Renal cortex interstitium (tissue), 11 donors: Measurements from ENCODE around the gene MMUT. TPM values are rescaled to one million over a fixed set of nuclear protein-coding genes. Genes with fewer than 3 reads are reported as not detected.
A peak's percentile ranks its signal among the peaks of the same experiment; 100 is the strongest.
"Not testable (repeated sequence)": the region's sequence is repeated elsewhere in the genome, so short reads cannot be mapped to it uniquely, and the experiment has no call there.

Experiments
- DNase-seq, 11 donors: peaks; one replicate each; pipeline ENCODE4 v3.0.0-alpha.2; 2013; ENCODE audit warnings: low read depth in 9 of 11, low spot score in 4 of 11; ENCODE audit errors: extremely low read depth in 1 of 11
- polyA plus RNA-seq, 3 donors: library from polyadenylated mRNA; unstranded; fragments of 120-200 nt; gene quantifications; one replicate each; pipeline ENCODE4 v1.2.1, GENCODE V29; 2013; ENCODE audit not compliant: insufficient read length in 3 of 3

The MMUT gene
- polyA plus RNA-seq, 3 donors, result 43.5 to 54.8 (median 47.0) TPM

- DNase-seq, result no peak
Measured at GRCh38 chr6:49457771-49458170, 5.3 kb downstream of the MMUT start.

GRCh38 chr6:49454787-49455709, 8.0 kb downstream of the MMUT start:
- no peak for DNase-seq

DNA sequence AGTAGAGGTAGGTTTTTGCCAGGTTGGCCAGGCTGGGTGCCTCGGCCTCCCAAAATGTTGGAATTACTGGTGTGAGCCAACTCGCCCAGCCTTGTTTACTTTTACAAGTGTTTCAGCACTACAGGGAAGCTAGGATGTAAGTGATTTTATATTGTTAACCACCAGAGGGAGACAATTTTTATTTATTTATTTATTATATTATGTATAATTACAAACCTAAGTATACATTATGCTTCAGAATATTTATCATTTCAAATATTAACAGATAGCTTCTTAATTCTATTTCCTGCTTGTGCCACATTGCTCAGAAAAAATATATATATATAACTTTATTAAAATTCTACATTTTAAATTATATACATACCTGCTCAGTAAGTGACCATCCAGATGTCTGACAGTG, 9.8 kb downstream of the MMUT start:
- no peak for DNase-seq

- DNase-seq, result no peak
Measured at GRCh38 chr6:49430866-49431265, 32.2 kb downstream of the MMUT start.

- DNase-seq, result no peak
Measured at GRCh38 chr6:49430187-49430586, 32.9 kb downstream of the MMUT start.

DNA sequence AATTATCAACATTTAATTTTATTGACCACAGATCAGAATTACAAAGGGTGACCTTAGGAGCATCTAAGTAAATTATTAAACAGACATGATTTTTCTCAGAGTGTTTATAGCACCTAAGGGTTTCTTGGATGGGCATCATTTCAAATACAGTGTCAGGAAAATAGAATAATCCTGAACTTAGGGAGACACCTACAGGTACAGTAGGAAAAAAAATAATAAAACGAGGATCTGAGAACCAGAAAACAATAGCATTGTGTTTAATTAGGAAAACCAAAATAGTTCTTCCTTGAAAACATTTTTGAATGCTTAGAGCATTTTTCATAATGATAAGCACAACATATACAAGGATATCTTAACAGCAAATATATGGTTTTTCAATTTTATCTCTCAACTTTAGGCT, 39.2 kb downstream of the MMUT start:
- no peak for DNase-seq

DNA sequence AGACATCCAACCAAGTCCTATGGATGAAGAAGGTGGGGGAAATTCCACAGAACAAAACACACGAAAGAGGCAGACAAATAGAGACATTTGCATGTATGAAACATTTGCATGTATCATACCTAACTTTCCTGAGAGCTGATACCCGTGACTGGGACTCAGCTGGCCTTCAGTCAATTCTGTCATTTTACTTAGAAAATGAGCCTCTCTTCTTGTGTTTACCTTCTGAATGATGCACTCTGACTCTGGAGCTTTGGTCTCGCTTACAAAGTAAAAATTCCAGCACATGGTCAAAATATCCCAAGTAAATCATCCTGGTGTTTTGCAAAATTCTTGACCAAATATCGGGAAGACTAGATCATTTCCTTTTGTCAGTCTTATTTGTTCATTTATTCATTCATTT, 46.9 kb downstream of the MMUT start:
- DNase-seq, result no peak

- DNase-seq, result no peak
Measured at GRCh38 chr6:49415358-49415757, 47.7 kb downstream of the MMUT start.

- DNase-seq, result no peak
Measured at GRCh38 chr6:49410564-49410963, 52.5 kb downstream of the MMUT start.

GRCh38 chr6:49409951-49410542, 53.0 kb downstream of the MMUT start:
- DNase-seq, result peak; percentile 29 to 72 (median 58)

DNA sequence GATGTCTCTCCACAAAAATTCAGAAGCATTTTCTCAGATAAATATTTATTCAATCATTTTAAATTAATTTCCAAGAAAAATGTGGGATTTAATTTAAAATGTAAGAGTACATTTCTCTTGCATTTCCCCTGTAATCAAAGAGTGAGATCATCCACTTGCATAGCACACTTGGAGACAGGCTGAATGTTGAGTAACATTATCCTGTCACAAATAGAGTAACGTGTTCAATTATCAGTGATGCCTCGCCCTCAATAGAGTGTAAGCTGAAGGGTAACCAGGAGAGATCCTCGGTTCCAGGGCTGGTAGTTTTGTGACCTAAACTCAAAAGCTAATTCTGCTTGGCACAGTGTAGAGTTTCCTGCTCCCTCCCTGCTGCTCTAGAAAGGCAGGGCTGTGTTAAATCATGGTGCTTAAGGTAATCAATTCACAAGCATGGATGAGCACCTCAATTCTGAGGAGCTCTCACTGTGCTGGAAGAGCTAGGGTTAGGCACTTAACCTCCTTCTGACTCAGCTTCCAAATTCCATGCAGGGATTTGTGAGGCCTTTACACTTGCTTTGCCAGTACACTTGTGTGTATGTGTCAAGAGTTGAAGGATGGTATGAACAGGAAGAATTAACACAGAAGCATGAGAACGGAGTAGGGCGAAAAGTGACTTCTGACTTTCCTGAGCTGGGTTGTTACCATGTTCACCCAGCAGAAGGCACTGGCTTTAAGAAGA, 56.6 kb downstream of the MMUT start:
- no peak for DNase-seq

DNA sequence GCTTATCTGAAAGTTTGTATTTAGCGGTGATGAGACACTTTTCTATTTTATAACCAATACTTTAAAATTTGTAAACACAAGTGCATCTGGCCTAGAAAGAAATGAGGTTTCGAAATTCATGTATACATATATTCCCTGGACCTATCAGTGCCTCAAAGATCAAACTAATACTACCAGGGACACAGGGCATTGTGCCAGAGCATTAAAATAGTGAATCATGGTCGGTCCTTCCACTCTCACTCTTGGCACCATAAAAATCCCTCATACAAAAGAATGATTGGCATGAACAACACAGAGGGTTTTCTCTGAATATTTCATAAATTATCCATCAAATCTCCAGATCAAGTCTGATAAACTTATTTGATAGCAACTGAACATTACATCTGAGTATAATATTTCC, 62.0 kb downstream of the MMUT start:
- no peak for DNase-seq

GRCh38 chr6:49386667-49387508, 76.2 kb downstream of the MMUT start:
- DNase-seq, result not testable (repeated sequence)

DNA sequence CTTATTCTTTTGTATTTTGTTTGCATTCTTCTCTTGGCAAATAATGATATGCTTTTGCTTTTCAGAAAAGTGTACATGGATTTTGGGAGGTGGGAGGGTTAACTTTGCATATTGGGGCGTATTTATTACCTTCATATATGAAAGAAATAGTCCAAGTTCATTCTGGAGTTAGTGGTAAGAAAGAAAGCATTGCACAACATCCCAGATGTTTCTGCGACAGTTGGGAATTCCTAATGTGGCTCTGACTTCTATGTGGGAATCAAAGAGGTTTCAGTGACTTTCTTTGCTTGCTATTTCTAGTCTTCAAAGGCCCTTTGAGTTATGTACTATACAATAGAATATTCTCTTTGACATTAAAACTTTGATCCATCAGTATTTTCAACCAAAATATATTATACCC, 78.1 kb downstream of the MMUT start:
- DNase-seq, result no peak

Other genes with a start within 250 kb of the MMUT start
- 10 to 100 TPM; 11.0 to 15.5 (median 11.0) TPM for gene CENPQ, start 117 bp upstream of the MMUT start, polyA plus RNA-seq
- gene GLYATL3, start 36.7 kb upstream of the MMUT start, polyA plus RNA-seq, result not detected
- gene C6orf141, start 87.4 kb upstream of the MMUT start, polyA plus RNA-seq, result 1 to 10 TPM in 1 of 3 donors, under 1 TPM in 2; 0.29 to 1.3 (median 0.54) TPM
- gene RHAG, start 173.6 kb upstream of the MMUT start, polyA plus RNA-seq, result 1 to 10 TPM in 1 of 3 donors, under 1 TPM in 2; 0.56 to 2.2 (median 0.88) TPM